Hepatocyte (in vitro differentiated cells): ENCODE measurements around the gene ZAP70. TPM values are rescaled to one million over a fixed set of nuclear protein-coding genes. Genes with fewer than 3 reads are reported as not detected.
"Not testable (repeated sequence)": the region's sequence is repeated elsewhere in the genome, so short reads cannot be mapped to it uniquely, and the experiment has no call there.

Experiments
- DNase-seq: peaks from one replicate; pipeline ENCODE4 v3.0.0-alpha.2; 2016; ENCODE audit warnings: low spot score
- H2AFZ ChIP-seq: fragments of 200-600 bp; sonication (generic); 2 replicates; pipeline ENCODE4 v1.6.0; 2016; ENCODE audit warnings: antibody characterized with exemption, mild to moderate bottlenecking
- H3K27ac ChIP-seq: fragments of 200-600 bp; sonication (generic); 2 replicates; pipeline ENCODE4 v1.5.1; 2016; ENCODE audit warnings: mild to moderate bottlenecking
- H3K27me3 ChIP-seq: fragments of 200-600 bp; sonication (generic); 2 replicates; pipeline ENCODE4 v1.6.1; 2016
- H3K36me3 ChIP-seq: fragments of 200-600 bp; sonication (generic); replicated peaks from 2 replicates; pipeline ENCODE4 v1.5.1; 2016; ENCODE audit warnings: low read depth; ENCODE audit not compliant: insufficient read depth
- H3K4me1 ChIP-seq: fragments of 200-600 bp; sonication (generic); 2 replicates; pipeline ENCODE4 v1.5.1; 2016; ENCODE audit warnings: mild to moderate bottlenecking, moderate library complexity; ENCODE audit not compliant: insufficient read depth
- H3K4me2 ChIP-seq: fragments of 200-600 bp; sonication (generic); 2 replicates; pipeline ENCODE4 v1.6.0; 2016
- H3K4me3 ChIP-seq: fragments of 200-600 bp; sonication (generic); 2 replicates; pipeline ENCODE4 v1.5.1; 2016; ENCODE audit warnings: mild to moderate bottlenecking
- H3K79me2 ChIP-seq: fragments of 200-600 bp; sonication (generic); 2 replicates; pipeline ENCODE4 v1.6.0; 2017; ENCODE audit warnings: mild to moderate bottlenecking
- H3K9me2 ChIP-seq: fragments of 200-600 bp; sonication (generic); replicated peaks from 2 replicates; pipeline ENCODE4 v1.6.0; 2017; ENCODE audit warnings: mild to moderate bottlenecking; ENCODE audit not compliant: insufficient read depth
- H3K9me3 ChIP-seq: fragments of 200-600 bp; sonication (generic); 2 replicates; pipeline ENCODE4 v1.5.1; 2016; ENCODE audit warnings: low read depth, mild to moderate bottlenecking
- H4K20me1 ChIP-seq: fragments of 200-600 bp; sonication (generic); 2 replicates; pipeline ENCODE4 v1.6.0; 2016; ENCODE audit warnings: mild to moderate bottlenecking; ENCODE audit not compliant: insufficient read depth, poor library complexity, severe bottlenecking
- EZH2 ChIP-seq: fragments of 200-600 bp; sonication (generic); IDR thresholded peaks from 2 replicates; pipeline ENCODE4 v1.6.1; 2016; ENCODE audit warnings: antibody characterized with exemption, mild to moderate bottlenecking, borderline replicate concordance
- EZH2phosphoT487 ChIP-seq: fragments of 200-600 bp; sonication (generic); IDR thresholded peaks from one replicate; pipeline ENCODE4 v1.6.1; 2018; ENCODE audit warnings: antibody characterized with exemption, mild to moderate bottlenecking, low read depth, moderate library complexity; ENCODE audit not compliant: unreplicated experiment, severe bottlenecking
- WGBS: methylation state at CpG from one replicate; pipeline ENCODE4 v1.1.6; 2016; ENCODE audit warnings: low lambda C conversion rate; ENCODE audit errors: missing lambda C conversion rate; 5-methylcytosine and 5-hydroxymethylcytosine counted together
- polyA plus RNA-seq: library from polyadenylated mRNA; unstranded; fragments of >200 nt; fragmentation: Nextera tagmentation; extraction: Ambion mirVana; gene quantifications from 2 replicates; pipeline ENCODE4 v1.2.1, GENCODE V29; 2016
- total RNA-seq: library from RNA; depleted of rRNA; stranded (reverse); fragments of >200 nt; gene quantifications from 2 replicates; pipeline ENCODE4 v1.2.3, GENCODE V29; 2014
- TF ChIP-seq, protein P1 (sequence below): fragments of 200-600 bp; sonication (generic); IDR thresholded peaks from 2 replicates; pipeline ENCODE4 v1.5.1; 2016; ENCODE audit warnings: antibody characterized with exemption, mild to moderate bottlenecking; ENCODE audit not compliant: poor library complexity

The ZAP70 gene
- total and polyA plus RNA-seq, 2 experiments from 2014 or later: 0.80 to 1.5 TPM

DNA sequence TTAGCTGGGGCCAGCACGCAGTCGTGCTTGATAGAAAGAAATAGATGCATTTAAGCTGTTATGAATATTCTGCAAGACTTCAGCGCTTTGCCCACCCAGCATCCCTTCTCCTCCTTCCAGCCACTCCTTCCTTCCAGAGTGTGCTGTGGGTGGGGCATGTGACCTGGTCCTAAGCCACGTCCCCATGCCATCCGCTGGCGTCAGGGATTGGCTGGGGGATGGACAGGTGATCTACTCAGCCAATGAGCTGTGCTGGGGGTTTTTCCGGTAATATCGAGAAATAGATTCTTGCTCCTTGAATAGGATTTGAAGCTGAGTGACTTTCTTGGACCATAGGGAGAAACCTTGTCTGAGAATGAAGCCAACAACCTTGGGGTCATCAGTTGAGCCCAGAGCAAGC is 4.8 kb upstream of the ZAP70 start:
- H3K4me1 ChIP-seq: no peaks in the 10 kb centered on the region
- TF ChIP-seq EZH2 (no peak), EZH2phosphoT487 (no peak)
- TF ChIP-seq, protein P1, sequence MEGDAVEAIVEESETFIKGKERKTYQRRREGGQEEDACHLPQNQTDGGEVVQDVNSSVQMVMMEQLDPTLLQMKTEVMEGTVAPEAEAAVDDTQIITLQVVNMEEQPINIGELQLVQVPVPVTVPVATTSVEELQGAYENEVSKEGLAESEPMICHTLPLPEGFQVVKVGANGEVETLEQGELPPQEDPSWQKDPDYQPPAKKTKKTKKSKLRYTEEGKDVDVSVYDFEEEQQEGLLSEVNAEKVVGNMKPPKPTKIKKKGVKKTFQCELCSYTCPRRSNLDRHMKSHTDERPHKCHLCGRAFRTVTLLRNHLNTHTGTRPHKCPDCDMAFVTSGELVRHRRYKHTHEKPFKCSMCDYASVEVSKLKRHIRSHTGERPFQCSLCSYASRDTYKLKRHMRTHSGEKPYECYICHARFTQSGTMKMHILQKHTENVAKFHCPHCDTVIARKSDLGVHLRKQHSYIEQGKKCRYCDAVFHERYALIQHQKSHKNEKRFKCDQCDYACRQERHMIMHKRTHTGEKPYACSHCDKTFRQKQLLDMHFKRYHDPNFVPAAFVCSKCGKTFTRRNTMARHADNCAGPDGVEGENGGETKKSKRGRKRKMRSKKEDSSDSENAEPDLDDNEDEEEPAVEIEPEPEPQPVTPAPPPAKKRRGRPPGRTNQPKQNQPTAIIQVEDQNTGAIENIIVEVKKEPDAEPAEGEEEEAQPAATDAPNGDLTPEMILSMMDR: no peak
- H4K20me1 ChIP-seq: no peaks in the 10 kb centered on the region
- H3K9me2 ChIP-seq: no peaks in the 10 kb centered on the region
- no peaks in the 10 kb centered on the region for H3K79me2 ChIP-seq
- H3K4me2 ChIP-seq: no peak overlapping the region
- no peak overlapping the region for H2AFZ ChIP-seq
- no peaks in the 10 kb centered on the region for H3K9me3 ChIP-seq
- no peak overlapping the region for H3K27ac ChIP-seq
- no peak for DNase-seq
- no peak overlapping the region for H3K4me3 ChIP-seq
- no peaks in the 10 kb centered on the region for H3K36me3 ChIP-seq
- 94% methylated on average over 8 of the region's 8 CpGs for WGBS
- no peaks in the 10 kb centered on the region for H3K27me3 ChIP-seq

DNA sequence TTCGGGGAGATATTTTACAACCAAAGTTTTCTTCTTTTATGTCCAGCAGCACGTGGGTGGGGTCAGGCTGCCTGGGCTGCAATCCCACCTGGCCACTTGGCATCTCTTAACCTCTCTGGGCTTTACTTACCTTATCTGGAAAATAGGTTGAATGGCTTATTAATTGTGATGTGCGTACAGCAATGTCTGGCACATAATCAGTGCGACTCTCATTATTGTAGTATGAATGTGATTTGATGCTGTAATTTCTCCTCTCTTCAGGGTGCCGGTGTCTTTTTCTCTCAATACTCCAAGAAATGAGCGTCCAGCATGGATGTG is 2.0 kb upstream of the ZAP70 start:
- Histone ChIP-seq H3K9me3 (no peaks in the 10 kb centered on the region), H3K4me1 (no peaks in the 10 kb centered on the region), H3K27me3 (no peaks in the 10 kb centered on the region), H3K79me2 (no peaks in the 10 kb centered on the region), H3K27ac (no peak overlapping the region), H4K20me1 (no peaks in the 10 kb centered on the region), H3K9me2 (no peaks in the 10 kb centered on the region), H3K4me2 (no peak overlapping the region), H2AFZ (no peak overlapping the region), H3K36me3 (no peaks in the 10 kb centered on the region), H3K4me3 (no peak overlapping the region)
- no peak for TF ChIP-seq EZH2
- TF ChIP-seq, protein P1: no peak
- no peak for TF ChIP-seq EZH2phosphoT487
- 68% methylated on average over 6 of the region's 6 CpGs for WGBS
- DNase-seq: no peak

GRCh38 chr2:97712175-97712574 is 1.2 kb upstream of the ZAP70 start:
- not testable (repeated sequence) for H3K4me2 ChIP-seq, H3K9me3 ChIP-seq, DNase-seq, H3K4me1 ChIP-seq, H3K4me3 ChIP-seq, H2AFZ ChIP-seq, H3K27ac ChIP-seq, H3K36me3 ChIP-seq, H3K79me2 ChIP-seq, H3K9me2 ChIP-seq, H4K20me1 ChIP-seq, H3K27me3 ChIP-seq
- WGBS: 18% methylated on average over 9 of the region's 9 CpGs

- DNase-seq: no peak
- no peaks in the 10 kb centered on the region for H3K9me3 ChIP-seq
- no peak overlapping the region for H3K27ac ChIP-seq
- WGBS: 86% methylated on average over 11 of the region's 11 CpGs
- no peak overlapping the region for H3K4me2 ChIP-seq
- H3K79me2 ChIP-seq: no peaks in the 10 kb centered on the region
- no peaks in the 10 kb centered on the region for H3K9me2 ChIP-seq
- no peaks in the 10 kb centered on the region for H3K36me3 ChIP-seq
- no peak for TF ChIP-seq EZH2
- TF ChIP-seq, protein P1: no peak
- no peak for TF ChIP-seq EZH2phosphoT487
- no peaks in the 10 kb centered on the region for H3K27me3 ChIP-seq
- H4K20me1 ChIP-seq: no peaks in the 10 kb centered on the region
- no peak overlapping the region for H2AFZ ChIP-seq
- no peaks in the 10 kb centered on the region for H3K4me1 ChIP-seq
- no peak overlapping the region for H3K4me3 ChIP-seq
Measured at GRCh38 chr2:97712693-97713295, 582 bp upstream of the ZAP70 start.
